PC-3 (cell line): ENCODE measurements around the gene CHRNA9. TPM values are rescaled to one million over a fixed set of nuclear protein-coding genes. Genes with fewer than 3 reads are reported as not detected.

Experiments used
- ATAC-seq: fragments of 200-7000 bp; cut with Tn5 transposase; 2 replicates; pipeline ENCODE4 v1.9.1; 2020; ENCODE audit warnings: mild to moderate bottlenecking, moderate library complexity
- BruUV-seq: library from RNA; stranded (reverse); fragments of 400-500 nt; replicated peaks from 2 replicates; lab custom pipeline; 2021; lab: Mats Ljungman, UMichigan
- CTCF ChIA-PET: fragments of 300-600 bp; sonication (Branson Sonifier 250); formaldehyde crosslinking; loops from one replicate; lab custom pipeline; 2022; ENCODE audit warnings: antibody characterized with exemption; lab: Charles Lee
- POLR2A ChIA-PET: fragments of 300-600 bp; sonication (Branson Sonifier 250); formaldehyde crosslinking; loops from one replicate; lab custom pipeline; 2022; ENCODE audit warnings: antibody characterized with exemption; ENCODE audit not compliant: unreplicated experiment; lab: Charles Lee
- DNase-seq: peaks from one replicate; pipeline ENCODE4 v3.0.0-alpha.2; 2015
- H2AFZ ChIP-seq: fragments of 300-600 bp; sonication (generic); 2 replicates; pipeline ENCODE4 v1.6.0; 2016; ENCODE audit warnings: antibody characterized with exemption, low read length
- H3F3A ChIP-seq: fragments of 300-600 bp; sonication (generic); one replicate; pipeline ENCODE4 v1.6.0; 2017; ENCODE audit warnings: antibody characterized with exemption, low read length, control low read depth, mild to moderate bottlenecking; ENCODE audit not compliant: unreplicated experiment
- H3K27ac ChIP-seq: fragments of 300-600 bp; sonication (generic); 2 replicates; pipeline ENCODE4 v1.5.1; 2016; ENCODE audit warnings: mild to moderate bottlenecking, low read length
- H3K27me3 ChIP-seq: fragments of 300-600 bp; sonication (generic); 2 replicates; pipeline ENCODE4 v1.6.1; 2016; ENCODE audit warnings: low read length, mixed read lengths
- H3K36me3 ChIP-seq: fragments of 300-600 bp; sonication (generic); 2 replicates; pipeline ENCODE4 v1.6.1; 2016; ENCODE audit warnings: low read depth, mixed run types, low read length, mixed read lengths
- H3K4me1 ChIP-seq: fragments of 300-600 bp; sonication (generic); 2 replicates; pipeline ENCODE4 v1.5.1; 2016; ENCODE audit warnings: low read length; ENCODE audit not compliant: insufficient read depth
- H3K4me2 ChIP-seq: fragments of 300-600 bp; sonication (generic); 2 replicates; pipeline ENCODE4 v1.6.0; 2016; ENCODE audit warnings: low read length
- H3K4me3 ChIP-seq: fragments of 300-600 bp; sonication (generic); 2 replicates; pipeline ENCODE4 v1.5.1; 2016; ENCODE audit warnings: mild to moderate bottlenecking, low read length, mixed read lengths
- H3K79me2 ChIP-seq: fragments of 300-600 bp; sonication (generic); 2 replicates; pipeline ENCODE4 v1.6.1; 2017; ENCODE audit warnings: low read length, mixed read lengths
- H3K9ac ChIP-seq: fragments of 300-600 bp; sonication (generic); 2 replicates; pipeline ENCODE4 v1.6.0; 2016; ENCODE audit warnings: mild to moderate bottlenecking, low read length
- H3K9me2 ChIP-seq: fragments of 300-600 bp; sonication (generic); replicated peaks from 2 replicates; pipeline ENCODE4 v1.6.1; 2016; ENCODE audit warnings: mixed run types, low read length, mixed read lengths
- H3K9me3 ChIP-seq: fragments of 300-600 bp; sonication (generic); 2 replicates; pipeline ENCODE4 v1.6.1; 2016; ENCODE audit warnings: low read length, mixed read lengths
- H4K20me1 ChIP-seq: fragments of 300-600 bp; sonication (generic); 2 replicates; pipeline ENCODE4 v1.6.1; 2016; ENCODE audit warnings: low read length, mixed read lengths
- EZH2 ChIP-seq: fragments of 300-600 bp; sonication (generic); IDR thresholded peaks from one replicate; pipeline ENCODE4 v1.6.1; 2017; ENCODE audit warnings: antibody characterized with exemption, mild to moderate bottlenecking, low read length; ENCODE audit not compliant: unreplicated experiment
- EZH2phosphoT487 ChIP-seq: fragments of 300-600 bp; sonication (generic); IDR thresholded peaks from 2 replicates; pipeline ENCODE4 v1.6.1; 2018; ENCODE audit warnings: mild to moderate bottlenecking, antibody characterized with exemption, low read length, borderline replicate concordance
- intact Hi-C: fragments of 100-400 bp; cut with micrococcal nuclease; formaldehyde crosslinking; loops from 2 replicates; pipeline ENCODE4 v1.9.0; 2023
- total RNA-seq: library from RNA; depleted of rRNA; stranded (reverse); fragments of >200 nt; gene quantifications from 2 replicates; pipeline ENCODE4 v1.2.3, GENCODE V29; 2014
- TF ChIP-seq, protein P1 (sequence below): fragments of 300-600 bp; sonication (generic); conservative IDR thresholded peaks from 2 replicates; pipeline ENCODE4 v1.5.1; 2017; ENCODE audit warnings: antibody characterized with exemption, low read depth, mild to moderate bottlenecking, low read length

CHRNA9 gene
- total RNA-seq, 1 experiment from 2014 or later = not detected

DNA sequence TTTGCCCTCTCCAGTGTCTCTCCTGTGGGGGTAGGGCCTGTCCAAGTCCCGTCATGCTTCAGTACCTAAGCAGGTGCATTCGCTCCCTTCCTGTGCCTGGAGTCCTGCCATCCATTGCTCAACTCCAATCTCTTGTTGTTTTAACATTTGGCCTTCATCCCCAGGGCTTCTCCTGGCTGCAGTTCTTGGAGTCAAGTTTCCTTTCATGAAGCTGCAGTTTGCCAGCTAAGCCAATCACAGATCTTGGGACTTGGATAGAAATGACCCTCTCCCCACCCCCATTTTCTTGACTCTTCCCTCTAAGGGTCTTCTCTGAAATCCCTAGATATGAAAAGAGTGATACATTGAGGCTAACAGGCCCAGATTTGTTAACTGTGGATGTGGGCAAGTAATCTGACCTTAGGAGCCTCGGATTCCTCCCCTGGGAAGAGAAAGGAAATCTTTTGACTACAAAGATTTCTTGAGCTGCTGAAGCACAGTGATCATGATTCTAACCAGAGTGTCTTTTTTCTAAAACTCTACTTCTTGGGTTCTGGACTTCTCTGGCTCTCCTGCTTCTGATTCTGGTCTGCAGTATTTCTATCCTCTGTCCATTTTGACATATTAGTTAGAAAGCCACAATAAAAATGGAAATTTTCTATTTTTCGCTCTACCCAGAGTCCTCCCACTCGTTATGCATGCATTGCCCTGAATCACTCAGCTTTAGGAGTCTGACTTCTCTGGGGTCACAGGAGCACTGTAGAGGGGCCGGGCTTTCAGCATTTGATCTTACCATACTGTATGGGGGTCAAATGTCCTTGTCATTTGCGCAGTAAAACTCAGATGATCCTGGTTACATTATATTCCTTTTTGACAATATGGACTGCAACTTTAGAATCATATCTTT lies 61.0 kb downstream of the CHRNA9 start:
- CTCF ChIA-PET = no interaction called here
- BruUV-seq = no TSS peak
- ATAC-seq = peak; percentile 59
- Histone ChIP-seq H3K9me2 (no peaks in the 10 kb centered on the region), H3K4me3 (peak overlapping the region; percentile 27; the same call in 1 of the 2 replicates), H3K36me3 (no peaks in the 10 kb centered on the region), H3K27me3 (no peaks in the 10 kb centered on the region), H3K9ac (no peak overlapping the region), H4K20me1 (no peaks in the 10 kb centered on the region), H3K9me3 (no peaks in the 10 kb centered on the region), H3K4me1 (peaks cover 15% of the 10 kb centered on the region), H3K27ac (peak overlapping the region; percentile 54), H3K4me2 (peak overlapping the region; percentile 71), H3K79me2 (no peaks in the 10 kb centered on the region), H3F3A (no peaks in the 10 kb centered on the region), H2AFZ (peak overlapping the region; percentile 57)
- no peak for TF ChIP-seq EZH2
- TF ChIP-seq EZH2phosphoT487 = no peak
- TF ChIP-seq, protein P1, sequence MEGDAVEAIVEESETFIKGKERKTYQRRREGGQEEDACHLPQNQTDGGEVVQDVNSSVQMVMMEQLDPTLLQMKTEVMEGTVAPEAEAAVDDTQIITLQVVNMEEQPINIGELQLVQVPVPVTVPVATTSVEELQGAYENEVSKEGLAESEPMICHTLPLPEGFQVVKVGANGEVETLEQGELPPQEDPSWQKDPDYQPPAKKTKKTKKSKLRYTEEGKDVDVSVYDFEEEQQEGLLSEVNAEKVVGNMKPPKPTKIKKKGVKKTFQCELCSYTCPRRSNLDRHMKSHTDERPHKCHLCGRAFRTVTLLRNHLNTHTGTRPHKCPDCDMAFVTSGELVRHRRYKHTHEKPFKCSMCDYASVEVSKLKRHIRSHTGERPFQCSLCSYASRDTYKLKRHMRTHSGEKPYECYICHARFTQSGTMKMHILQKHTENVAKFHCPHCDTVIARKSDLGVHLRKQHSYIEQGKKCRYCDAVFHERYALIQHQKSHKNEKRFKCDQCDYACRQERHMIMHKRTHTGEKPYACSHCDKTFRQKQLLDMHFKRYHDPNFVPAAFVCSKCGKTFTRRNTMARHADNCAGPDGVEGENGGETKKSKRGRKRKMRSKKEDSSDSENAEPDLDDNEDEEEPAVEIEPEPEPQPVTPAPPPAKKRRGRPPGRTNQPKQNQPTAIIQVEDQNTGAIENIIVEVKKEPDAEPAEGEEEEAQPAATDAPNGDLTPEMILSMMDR = no peak
- POLR2A ChIA-PET = no interaction called here
- intact Hi-C loops = no loop called here
- peak; percentile 83 for DNase-seq

DNA sequence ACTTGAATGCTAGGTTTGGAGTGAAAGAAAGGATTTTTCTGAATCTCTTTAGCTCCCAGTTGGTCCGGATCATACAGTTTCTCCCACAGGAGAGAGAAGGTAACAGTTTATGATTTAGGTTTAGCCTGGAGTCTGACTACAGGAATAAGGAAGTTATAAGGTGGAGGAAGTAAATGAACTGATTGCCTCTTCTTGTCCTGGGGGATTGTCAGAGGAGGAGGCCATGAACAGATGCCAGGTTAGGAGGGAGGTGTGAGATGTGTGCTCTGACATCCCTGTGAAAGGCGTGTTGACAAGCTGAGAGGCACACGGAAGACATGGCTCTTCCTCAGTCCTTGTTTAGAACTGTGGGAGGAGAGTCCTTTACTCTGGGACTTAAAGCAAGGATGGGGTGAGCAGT lies 64.4 kb downstream of the CHRNA9 start:
- BruUV-seq = no TSS peak
- Histone ChIP-seq H3K27ac (no peak overlapping the region), H3K4me1 (peaks cover 23% of the 10 kb centered on the region), H3K9me2 (no peaks in the 10 kb centered on the region), H3K79me2 (no peaks in the 10 kb centered on the region), H3F3A (no peaks in the 10 kb centered on the region), H3K9ac (no peak overlapping the region), H3K9me3 (no peaks in the 10 kb centered on the region), H3K4me2 (no peak overlapping the region), H2AFZ (no peak overlapping the region), H3K36me3 (no peaks in the 10 kb centered on the region), H3K27me3 (no peaks in the 10 kb centered on the region), H4K20me1 (no peaks in the 10 kb centered on the region), H3K4me3 (no peak overlapping the region)
- ATAC-seq = no peak
- intact Hi-C loops = no loop called here
- ChIA-PET POLR2A (no interaction called here), CTCF (no interaction called here)
- no peak for DNase-seq
- TF ChIP-seq EZH2 = no peak
- TF ChIP-seq, protein P1 = no peak
- TF ChIP-seq EZH2phosphoT487 = no peak

DNA sequence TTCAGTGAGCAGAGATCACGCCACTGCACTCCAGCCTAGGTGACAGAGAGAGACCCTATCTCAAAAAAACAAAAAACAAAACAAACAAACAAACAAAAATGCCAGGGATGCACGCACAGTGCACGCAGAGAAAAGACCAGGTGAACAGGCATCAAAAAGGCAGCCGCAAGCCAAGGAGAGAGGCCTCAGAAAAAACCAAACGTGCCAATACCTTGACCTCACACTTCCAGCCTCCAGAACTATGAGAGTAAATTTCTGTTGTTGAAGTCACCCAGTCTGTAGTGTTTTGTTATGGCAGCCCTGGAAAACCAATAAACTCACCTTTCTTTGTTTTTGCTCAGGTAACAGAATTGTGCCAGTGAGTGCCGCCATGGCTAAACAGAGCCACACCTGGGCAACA lies 66.0 kb downstream of the CHRNA9 start:
- no peak overlapping the region for H3K4me3 ChIP-seq
- no peaks in the 10 kb centered on the region for H3K36me3 ChIP-seq
- peaks cover 19% of the 10 kb centered on the region for H3K4me1 ChIP-seq
- H3K9me3 ChIP-seq = no peaks in the 10 kb centered on the region
- BruUV-seq = no TSS peak
- ChIA-PET CTCF (no interaction called here), POLR2A (no interaction called here)
- H4K20me1 ChIP-seq = no peaks in the 10 kb centered on the region
- intact Hi-C loops = no loop called here
- no peaks in the 10 kb centered on the region for H3K27me3 ChIP-seq
- no peak overlapping the region for H3K27ac ChIP-seq
- H3K4me2 ChIP-seq = no peak overlapping the region
- H3K9me2 ChIP-seq = no peaks in the 10 kb centered on the region
- no peak overlapping the region for H3K9ac ChIP-seq
- no peak for TF ChIP-seq EZH2
- no peak for TF ChIP-seq EZH2phosphoT487
- TF ChIP-seq, protein P1 = no peak
- no peaks in the 10 kb centered on the region for H3F3A ChIP-seq
- ATAC-seq = no peak
- no peak overlapping the region for H2AFZ ChIP-seq
- H3K79me2 ChIP-seq = no peaks in the 10 kb centered on the region
- DNase-seq = no peak
